ENCODE results near the gene DUSP1. TPM values are rescaled to one million over a fixed set of nuclear protein-coding genes. Genes with fewer than 3 reads are reported as not detected.
A peak's percentile ranks its signal among the peaks of the same experiment; 100 is the strongest.

The DUSP1 gene
- total and polyA plus RNA-seq, 9 of the 15 experiments (the other 6 are each of a cell fraction or from before 2014, with no cell fraction given): 2.1 to 14.2 (median 8.5) TPM

DNA sequence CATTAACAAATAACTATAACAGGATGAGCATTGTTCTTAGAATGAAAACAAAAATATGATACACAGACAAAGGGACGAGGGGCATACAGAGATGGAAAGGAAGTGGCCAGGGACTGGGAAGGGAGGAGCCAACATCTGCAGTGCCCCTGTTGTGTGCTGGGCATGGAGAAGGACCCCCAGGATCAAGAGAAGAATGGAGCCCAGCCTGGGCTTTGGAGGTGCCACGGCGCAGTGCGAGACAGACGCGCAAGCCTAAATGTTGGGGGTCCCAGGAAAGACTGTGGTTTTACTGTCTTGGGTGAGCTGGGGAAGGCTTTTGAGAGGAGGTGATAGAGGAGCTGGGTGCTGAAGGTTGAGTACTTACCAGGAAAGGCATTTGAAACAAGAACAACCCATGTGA lies 28.4 kb upstream of the DUSP1 start:
- no TSS peak for BruUV-seq (replicated peaks)
- Histone ChIP-seq H3K9ac (ENCODE audit: insufficient read depth in 1 of 2, low read depth in 2 of 2, low read length in 2 of 2) (0 out of 4 replicates have a peak overlapping the region, but pooled peaks of 1 of the 2 experiments have one; percentile 31), H3K4me3 (no peak overlapping the region), H3K9me1 (ENCODE audit: control insufficient read depth, insufficient read depth, low read length) (no peaks in the 10 kb centered on the region), H3K36me3 (ENCODE audit: control insufficient read depth, insufficient read depth, low read length) (no peaks in the 10 kb centered on the region), H3K4me2 (ENCODE audit: insufficient read depth, low read length) (no peak overlapping the region), H3K79me2 (ENCODE audit: control insufficient read depth, insufficient read depth, low read length) (peaks cover 6% of the 10 kb centered on the region; the same call in 1 of the 3 replicates), H2AFZ (ENCODE audit: low read depth, low read length) (peak overlapping the region; percentile 15; the same call in 1 of the 2 replicates), H3K27ac (ENCODE audit: extremely low read depth, low read depth, low read length) (no peak overlapping the region), H3K4me1 (replicated peaks in 1 of 2; ENCODE audit: control insufficient read depth in 2 of 2, insufficient read depth in 2 of 2, low read length in 2 of 2) (peaks cover 41 to 42% of the 10 kb centered on the region in 2 experiments; a peak in 4 of 5 replicates), H3K9me3 (replicated peaks; ENCODE audit: control insufficient read depth, insufficient read depth, low read depth, low read length) (no peaks in the 10 kb centered on the region), H3K27me3 (ENCODE audit: control insufficient read depth in 2 of 2, insufficient read depth in 2 of 2, low read length in 2 of 2) (no peaks in the 10 kb centered on the region), H4K20me1 (replicated peaks; ENCODE audit: control insufficient read depth, insufficient read depth, low read length) (no peaks in the 10 kb centered on the region)
- DNase-seq (ENCODE audit: extremely low read depth in 1 of 4, low spot score in 3 of 4) (no peak), FAIRE-seq (no peak), ATAC-seq (no peak)
- CTCF ChIA-PET (ENCODE audit: low intra/inter-chr PET ratio): no interaction called here
- 96% methylated on average over 4 of the region's 6 CpGs for WGBS (ENCODE audit: insufficient coverage, low coverage, missing lambda C conversion rate)
- TF ChIP-seq EZH2 (IDR thresholded peaks at IDR 0.05; ENCODE audit: borderline replicate concordance, low read depth, low read length) (no peak), MBD2 (IDR thresholded peaks at IDR 0.05; ENCODE audit: borderline replicate concordance, low read depth) (no peak)
- intact Hi-C loops (cut with micrococcal nuclease) (no loop called here), in situ Hi-C loops (cut with MboI) (no loop called here)
- POLR2A ChIA-PET: interaction anchor here (1.6 to 1.9 kb wide), 2 partner anchors 11 to 28 kb away, joined by 6 to 8 read pairs; partner anchors contain the start of gene DUSP1

GRCh38 chr5:172798422-172799215 lies 27.6 kb upstream of the DUSP1 start:
- in situ Hi-C loops (cut with MboI) (no loop called here), intact Hi-C loops (cut with micrococcal nuclease) (no loop called here)
- Histone ChIP-seq H3K27ac (ENCODE audit: extremely low read depth, low read depth, low read length) (no peak overlapping the region), H3K9me3 (replicated peaks; ENCODE audit: control insufficient read depth, insufficient read depth, low read depth, low read length) (no peaks in the 10 kb centered on the region), H3K4me3 (no peak overlapping the region), H2AFZ (ENCODE audit: low read depth, low read length) (peak overlapping the region; percentile 30; the same call in 1 of the 2 replicates), H3K4me2 (ENCODE audit: insufficient read depth, low read length) (no peak overlapping the region), H4K20me1 (replicated peaks; ENCODE audit: control insufficient read depth, insufficient read depth, low read length) (no peaks in the 10 kb centered on the region), H3K9ac (ENCODE audit: insufficient read depth in 1 of 2, low read depth in 2 of 2, low read length in 2 of 2) (peak overlapping the region in 1 of 2 experiments; percentile 11; a peak in 1 of 4 replicates), H3K79me2 (ENCODE audit: control insufficient read depth, insufficient read depth, low read length) (0 out of 3 replicates have a peak, but pooled peaks cover 2% of the 10 kb centered on the region), H3K9me1 (ENCODE audit: control insufficient read depth, insufficient read depth, low read length) (no peaks in the 10 kb centered on the region), H3K4me1 (replicated peaks in 1 of 2; ENCODE audit: control insufficient read depth in 2 of 2, insufficient read depth in 2 of 2, low read length in 2 of 2) (peaks cover 42 to 45% of the 10 kb centered on the region in 2 experiments; a peak in 4 of 5 replicates), H3K27me3 (ENCODE audit: control insufficient read depth in 2 of 2, insufficient read depth in 2 of 2, low read length in 2 of 2) (no peaks in the 10 kb centered on the region), H3K36me3 (ENCODE audit: control insufficient read depth, insufficient read depth, low read length) (no peaks in the 10 kb centered on the region)
- ChIA-PET CTCF (ENCODE audit: low intra/inter-chr PET ratio) (no interaction called here), POLR2A (interaction anchor here (0.5 to 3.2 kb wide), 4 partner anchors 10 to 192 kb away, joined by 3 to 14 read pairs (median 8); partner anchors contain the start of gene DUSP1)
- WGBS (ENCODE audit: insufficient coverage, low coverage, missing lambda C conversion rate): 75% methylated on average over 14 of the region's 14 CpGs
- no TSS peak for BruUV-seq (replicated peaks)
- no peak for FAIRE-seq
- ATAC-seq: no peak
- DNase-seq (ENCODE audit: extremely low read depth in 1 of 4, low spot score in 3 of 4): no peak
- no peak for TF ChIP-seq NRF1 (conservative IDR thresholded peaks at IDR 0.05 in 1 of 2, IDR thresholded peaks at IDR 0.05 in 1 of 2)
- no peak for TF ChIP-seq FOSL1 (tag; conservative IDR thresholded peaks at IDR 0.05)
- no peak for TF ChIP-seq XRCC4 (IDR thresholded peaks at IDR 0.05; ENCODE audit: extremely low read depth, insufficient read depth, insufficient read length)
- peak; percentile 78 for TF ChIP-seq CEBPB (tag; IDR thresholded peaks at IDR 0.05)
- TF ChIP-seq ZBTB49 (CRISPR knock-in tag; IDR thresholded peaks at IDR 0.05; ENCODE audit: borderline replicate concordance): no peak
- TF ChIP-seq FOS (IDR thresholded peaks at IDR 0.05; ENCODE audit: extremely low read depth, insufficient read length): no peak
- TF ChIP-seq, protein P1, sequence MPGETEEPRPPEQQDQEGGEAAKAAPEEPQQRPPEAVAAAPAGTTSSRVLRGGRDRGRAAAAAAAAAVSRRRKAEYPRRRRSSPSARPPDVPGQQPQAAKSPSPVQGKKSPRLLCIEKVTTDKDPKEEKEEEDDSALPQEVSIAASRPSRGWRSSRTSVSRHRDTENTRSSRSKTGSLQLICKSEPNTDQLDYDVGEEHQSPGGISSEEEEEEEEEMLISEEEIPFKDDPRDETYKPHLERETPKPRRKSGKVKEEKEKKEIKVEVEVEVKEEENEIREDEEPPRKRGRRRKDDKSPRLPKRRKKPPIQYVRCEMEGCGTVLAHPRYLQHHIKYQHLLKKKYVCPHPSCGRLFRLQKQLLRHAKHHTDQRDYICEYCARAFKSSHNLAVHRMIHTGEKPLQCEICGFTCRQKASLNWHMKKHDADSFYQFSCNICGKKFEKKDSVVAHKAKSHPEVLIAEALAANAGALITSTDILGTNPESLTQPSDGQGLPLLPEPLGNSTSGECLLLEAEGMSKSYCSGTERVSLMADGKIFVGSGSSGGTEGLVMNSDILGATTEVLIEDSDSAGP (CRISPR knock-in tag; IDR thresholded peaks at IDR 0.05): no peak
- TF ChIP-seq SMARCC2 (IDR thresholded peaks at IDR 0.05; ENCODE audit: low read depth): no peak
